VCaP (cell line): ENCODE results near the gene LPAR5.
A peak's percentile ranks its signal among the peaks of the same experiment; 100 is the strongest.

Source experiments
- H3K27ac ChIP-seq: fragments of 450-650 bp; 2 replicates; pipeline ENCODE4 v1.5.1; 2017
- TF ChIP-seq, protein P1 (sequence below): fragments of 450-650 bp; conservative IDR thresholded peaks from 2 replicates; pipeline ENCODE4 v1.5.1; 2017; ENCODE audit warnings: mild to moderate bottlenecking, moderate library complexity

LPAR5 gene

DNA sequence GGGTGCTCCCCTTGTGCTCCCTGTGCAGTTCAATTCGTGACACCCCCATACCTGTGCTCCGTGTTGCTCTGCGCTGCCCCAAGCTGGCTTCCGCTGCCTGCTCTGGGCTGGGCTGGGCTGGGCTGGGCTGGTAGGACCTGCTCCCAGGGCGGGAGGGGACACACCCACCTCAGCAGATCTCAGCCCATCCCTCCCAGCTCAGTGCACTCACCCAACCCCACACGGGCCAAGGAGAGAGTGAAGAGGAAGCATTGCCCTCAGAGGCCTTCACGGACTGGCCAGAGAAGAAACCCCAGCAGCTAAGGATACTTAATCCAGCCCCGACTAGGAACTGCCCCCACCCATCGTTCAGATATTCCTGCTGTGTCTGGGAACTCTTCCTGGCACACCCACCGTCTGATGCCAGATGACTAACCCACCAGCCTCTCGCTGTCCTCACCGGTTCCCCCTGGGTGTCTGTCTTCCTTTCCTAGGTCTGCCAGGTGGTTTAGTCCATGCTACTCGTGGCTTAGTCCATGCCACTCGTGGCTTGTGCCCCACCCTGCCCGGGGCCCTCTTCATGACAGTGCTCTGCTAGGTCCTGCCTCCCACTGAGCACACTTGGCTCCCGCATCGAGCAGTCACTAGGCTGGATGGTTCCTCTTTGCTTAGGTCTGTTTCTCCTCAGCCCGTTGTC lies at the start of gene LPAR5:
Gene LPAR5 (minus strand): TSS at position 104 of the 676 bp plus-strand sequence. CDS start 14,711 bp downstream, outside the sequence.
- TF ChIP-seq, protein P1, sequence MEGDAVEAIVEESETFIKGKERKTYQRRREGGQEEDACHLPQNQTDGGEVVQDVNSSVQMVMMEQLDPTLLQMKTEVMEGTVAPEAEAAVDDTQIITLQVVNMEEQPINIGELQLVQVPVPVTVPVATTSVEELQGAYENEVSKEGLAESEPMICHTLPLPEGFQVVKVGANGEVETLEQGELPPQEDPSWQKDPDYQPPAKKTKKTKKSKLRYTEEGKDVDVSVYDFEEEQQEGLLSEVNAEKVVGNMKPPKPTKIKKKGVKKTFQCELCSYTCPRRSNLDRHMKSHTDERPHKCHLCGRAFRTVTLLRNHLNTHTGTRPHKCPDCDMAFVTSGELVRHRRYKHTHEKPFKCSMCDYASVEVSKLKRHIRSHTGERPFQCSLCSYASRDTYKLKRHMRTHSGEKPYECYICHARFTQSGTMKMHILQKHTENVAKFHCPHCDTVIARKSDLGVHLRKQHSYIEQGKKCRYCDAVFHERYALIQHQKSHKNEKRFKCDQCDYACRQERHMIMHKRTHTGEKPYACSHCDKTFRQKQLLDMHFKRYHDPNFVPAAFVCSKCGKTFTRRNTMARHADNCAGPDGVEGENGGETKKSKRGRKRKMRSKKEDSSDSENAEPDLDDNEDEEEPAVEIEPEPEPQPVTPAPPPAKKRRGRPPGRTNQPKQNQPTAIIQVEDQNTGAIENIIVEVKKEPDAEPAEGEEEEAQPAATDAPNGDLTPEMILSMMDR: no peak
- H3K27ac ChIP-seq: no peak within 1 kb of the TSS

DNA sequence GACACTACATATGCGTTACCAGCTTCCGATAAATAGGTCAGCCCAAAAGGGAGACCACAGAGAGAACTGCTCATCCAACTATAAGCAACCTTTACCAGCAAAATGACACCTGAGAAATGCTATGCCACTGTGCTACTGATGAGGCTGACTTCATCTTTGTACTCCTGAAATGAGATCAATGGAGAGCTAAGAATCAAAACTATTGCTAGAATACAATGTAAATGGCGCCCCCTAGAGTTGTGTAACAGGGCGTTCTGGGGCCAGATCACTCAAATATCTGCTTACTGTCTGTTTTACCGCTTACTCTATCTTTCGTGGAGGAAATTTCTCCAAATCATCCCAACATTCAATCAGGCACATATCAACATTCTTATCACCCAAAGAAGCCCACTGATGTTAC lies 48.9 kb upstream of the LPAR5 start:
- no peak overlapping the region for H3K27ac ChIP-seq
- TF ChIP-seq, protein P1: peak; percentile 68

DNA sequence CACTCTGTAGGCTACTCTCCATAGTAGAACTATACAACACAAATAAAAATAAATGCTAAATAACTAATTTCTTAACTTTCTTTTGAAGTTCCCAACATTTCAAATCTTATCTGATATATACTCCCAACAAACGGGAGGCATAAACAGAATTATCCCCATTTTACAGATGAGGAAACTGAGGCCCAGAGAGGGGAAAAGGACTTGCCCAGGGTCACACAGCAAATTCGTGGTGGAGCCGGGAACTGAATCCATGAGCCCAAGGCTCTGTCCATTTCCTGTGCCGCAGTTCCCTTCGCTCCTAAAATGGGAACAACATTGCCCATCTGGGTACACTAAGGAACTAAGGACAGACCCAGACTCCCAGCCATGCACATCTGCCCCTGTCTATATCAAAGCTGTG lies 41.2 kb upstream of the LPAR5 start:
- no peak overlapping the region for H3K27ac ChIP-seq
- TF ChIP-seq, protein P1: no peak

DNA sequence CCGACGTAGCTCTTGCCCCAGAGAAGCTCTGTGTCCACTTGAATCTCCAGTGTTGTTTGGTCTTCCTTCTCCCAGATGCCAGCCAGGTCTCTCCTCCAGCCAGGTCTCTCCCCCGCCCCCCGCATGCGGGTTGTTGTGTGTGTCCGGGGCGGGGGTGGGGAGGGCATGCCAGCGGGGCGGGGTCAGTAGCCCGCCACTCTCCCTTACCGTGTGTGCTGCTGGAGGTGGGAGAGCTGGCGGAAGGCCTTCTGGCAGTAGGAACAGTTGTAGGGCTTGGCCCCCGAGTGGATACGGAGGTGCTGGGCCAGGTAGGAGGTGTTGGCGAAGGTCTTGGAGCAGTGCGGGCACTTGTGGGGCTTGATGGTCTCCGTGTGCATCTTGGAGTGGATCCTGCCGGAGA lies 36.4 kb upstream of the LPAR5 start:
- no peak overlapping the region for H3K27ac ChIP-seq
- TF ChIP-seq, protein P1: no peak

DNA sequence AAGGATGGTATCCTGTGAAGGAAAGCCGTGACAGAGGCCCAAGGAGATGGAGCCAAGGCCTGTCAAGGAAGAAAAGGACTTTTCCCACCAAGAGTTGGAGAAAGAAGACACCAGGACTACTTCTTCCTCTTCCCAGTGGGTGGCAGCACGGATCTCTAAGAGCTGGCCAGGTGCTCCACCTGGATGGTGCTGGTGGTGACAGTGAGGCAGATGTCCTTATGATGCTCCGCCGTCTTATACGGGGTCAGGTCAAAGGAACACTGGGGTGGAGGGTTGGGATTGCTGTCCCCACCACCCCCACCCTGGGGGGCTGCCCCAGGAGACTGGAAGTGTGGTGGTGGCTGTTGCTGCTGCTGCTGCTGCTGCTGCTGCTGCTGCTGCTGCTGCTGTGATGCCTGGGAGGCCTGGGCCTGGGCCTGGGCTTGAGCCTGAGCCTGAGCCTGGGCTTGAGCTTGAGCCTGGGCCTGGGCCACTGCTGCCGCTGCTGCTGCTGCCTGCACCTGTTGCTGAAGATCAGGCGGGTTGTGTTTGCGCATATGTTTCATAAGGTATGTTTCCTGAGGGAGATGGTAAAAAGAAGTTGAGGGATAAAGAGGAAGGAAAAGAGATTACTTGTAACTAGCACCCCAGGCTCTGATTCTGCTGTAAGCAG lies 31.9 kb upstream of the LPAR5 start:
- H3K27ac ChIP-seq: no peak overlapping the region
- TF ChIP-seq, protein P1: peak; percentile 75

DNA sequence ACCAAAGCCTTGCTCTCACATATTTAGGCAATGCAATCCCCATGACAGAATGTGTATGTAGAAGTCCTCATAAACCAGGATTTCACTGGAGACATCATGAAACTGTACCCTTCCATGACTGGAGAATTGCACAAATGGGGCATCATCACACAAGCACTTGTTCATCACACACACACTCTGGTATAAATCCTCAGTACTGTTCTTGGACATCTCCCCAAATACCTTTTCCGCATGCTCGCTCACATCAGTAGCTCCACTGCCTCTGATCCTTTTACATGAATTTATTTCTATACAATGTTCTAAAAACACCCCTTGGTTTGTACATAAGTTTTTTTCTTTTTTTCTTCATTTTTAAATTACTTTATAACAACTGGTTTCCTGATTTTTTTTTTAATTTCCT lies 30.5 kb upstream of the LPAR5 start:
- TF ChIP-seq, protein P1: no peak
- H3K27ac ChIP-seq: no peak overlapping the region

DNA sequence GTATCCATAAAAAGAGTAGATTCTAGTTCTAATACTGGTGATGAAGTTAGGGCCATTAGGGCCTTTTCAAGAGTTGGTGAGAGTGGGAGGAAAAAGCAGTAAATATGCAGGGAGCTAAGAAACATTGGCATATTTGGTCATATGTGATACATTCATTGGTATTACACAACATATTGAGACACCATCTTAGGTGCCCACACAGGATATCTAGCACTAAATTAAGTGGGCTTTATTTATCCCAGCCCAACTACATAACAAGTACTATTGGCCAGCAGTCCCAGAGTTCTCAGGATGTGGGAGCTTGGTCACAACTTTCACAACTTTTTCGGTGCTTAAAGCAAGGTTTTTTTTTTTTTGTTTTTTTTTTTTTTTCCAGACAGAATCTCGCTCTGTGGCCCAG lies 29.1 kb upstream of the LPAR5 start:
- no peak overlapping the region for H3K27ac ChIP-seq
- TF ChIP-seq, protein P1: no peak
